PFSK-1 (cell line): ENCODE results near the gene BTN1A1.

Source experiments
- FOXP2 ChIP-seq: optimal IDR thresholded peaks from 2 replicates; pipeline ENCODE3; 2011; ENCODE audit warnings: borderline replicate concordance, control low read depth, inconsistent platforms; ENCODE audit not compliant: insufficient read depth; ENCODE audit errors: extremely low read length, extremely low read depth
- REST ChIP-seq, 2 experiments: IDR thresholded peaks; 2 replicates each; pipeline versions ENCODE4 v1.6.1 to v1.8.0; 2011 to 2012; ENCODE audit warnings: low read depth in 2 of 2, low read length in 2 of 2, control low read depth in 1 of 2, inconsistent platforms in 1 of 2, mild to moderate bottlenecking in 1 of 2, moderate library complexity in 1 of 2; ENCODE audit not compliant: insufficient read depth in 1 of 2
- SIN3A ChIP-seq: IDR thresholded peaks from 2 replicates; pipeline ENCODE4 v1.6.1; 2012; ENCODE audit warnings: mild to moderate bottlenecking, low read length, moderate library complexity, borderline replicate concordance; ENCODE audit not compliant: insufficient read depth

- TF ChIP-seq SIN3A (no peak), REST (IDR thresholded peaks at IDR 0.05; ENCODE audit: insufficient read depth in 1 of 2, low read depth in 2 of 2, low read length in 2 of 2) (no peak), FOXP2 (no peak)
Measured at GRCh38 chr6:26525838-26526237, 25.7 kb downstream of the BTN1A1 start.
